HG03460 (cell line): ENCODE measurements around the gene DMPK.
A peak's percentile ranks its signal among the peaks of the same experiment; 100 is the strongest.
"Not testable (repeated sequence)": the region's sequence is repeated elsewhere in the genome, so short reads cannot be mapped to it uniquely, and the experiment has no call there.

ENCODE experiments used
- ATAC-seq: cut with Tn5 transposase; IDR thresholded peaks from one replicate; pipeline ENCODE4 v1.9.1; 2021; ENCODE audit not compliant: unreplicated experiment

The DMPK gene

DNA sequence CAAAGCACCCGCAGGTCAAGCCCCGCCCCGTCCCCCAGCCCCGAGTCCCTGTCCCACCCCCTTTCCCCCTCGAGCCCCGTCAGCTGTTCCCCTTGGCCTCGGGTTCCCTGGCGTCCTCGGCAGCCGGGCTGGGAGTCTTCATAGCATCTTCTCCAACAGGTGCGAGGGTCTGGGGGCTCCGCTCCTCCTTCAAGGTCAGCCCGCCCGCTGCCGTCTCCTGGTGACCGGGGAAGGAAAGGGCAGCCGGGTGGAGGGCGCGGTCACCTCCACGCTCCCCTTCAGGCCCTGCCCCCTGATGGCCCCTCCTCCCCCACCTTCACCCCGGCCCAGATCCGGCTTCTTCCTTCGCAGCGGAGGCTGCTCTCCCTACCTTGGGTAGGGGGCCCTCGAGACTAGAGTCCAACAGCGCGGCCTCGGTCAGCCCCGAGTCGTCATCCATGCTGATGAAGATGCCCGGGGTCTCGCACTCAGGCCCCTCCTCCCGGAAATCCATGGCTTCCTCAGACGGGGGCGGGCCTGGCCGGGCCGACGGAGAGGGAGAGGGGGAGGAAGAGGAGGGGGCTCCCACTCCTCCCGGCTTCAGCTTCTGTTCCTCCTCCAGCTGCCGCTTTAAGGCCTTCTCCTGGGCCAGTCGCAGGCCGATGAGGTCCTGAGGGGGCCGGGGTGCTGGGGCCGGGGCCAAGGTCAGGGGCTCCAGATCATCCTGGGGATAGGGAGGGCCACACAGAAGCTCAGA, 33.4 kb upstream of the DMPK start:
- ATAC-seq, result no peak

- no peak for ATAC-seq
Observed at GRCh38 chr19:45814851-45815480, 32.7 kb upstream of the DMPK start, which contains the start of gene RSPH6A. TSS of gene RSPH6A (minus strand) at chr19:45815308. CDS start at chr19:45815176, 132 bp downstream.

DNA sequence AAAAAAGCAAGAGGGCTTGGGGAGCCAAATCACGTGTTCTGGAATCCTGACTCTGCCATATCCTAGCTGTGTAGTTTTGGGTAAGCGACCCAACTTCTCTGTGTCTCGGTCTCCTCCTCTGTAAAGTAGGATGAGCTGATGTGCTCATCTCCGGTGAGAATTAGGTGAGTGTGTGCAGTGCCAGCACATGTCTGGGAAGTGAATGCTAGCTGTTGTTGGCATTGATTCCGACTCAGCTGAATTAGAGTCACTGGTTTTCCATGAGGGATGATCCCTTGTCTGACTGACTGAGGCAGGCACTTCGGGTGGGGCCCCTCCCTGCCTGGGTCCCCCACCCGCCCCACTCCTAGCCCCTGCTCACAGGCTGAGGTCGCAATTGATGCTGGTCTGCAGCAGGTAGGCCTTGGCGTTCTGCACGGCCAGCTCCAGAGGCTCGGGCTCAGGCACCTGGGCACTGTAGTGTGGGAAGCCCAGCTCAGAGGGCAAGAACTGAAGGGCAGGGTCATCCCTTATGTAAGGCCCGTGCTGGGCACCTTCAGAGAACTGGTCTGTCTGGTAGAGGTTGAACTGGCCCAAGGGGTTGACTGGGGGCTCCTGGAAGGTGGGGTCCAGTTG, 32.0 kb upstream of the DMPK start:
- ATAC-seq, result no peak

- ATAC-seq, result no peak
Observed at GRCh38 chr19:45812297-45812696, 30.0 kb upstream of the DMPK start.

DNA sequence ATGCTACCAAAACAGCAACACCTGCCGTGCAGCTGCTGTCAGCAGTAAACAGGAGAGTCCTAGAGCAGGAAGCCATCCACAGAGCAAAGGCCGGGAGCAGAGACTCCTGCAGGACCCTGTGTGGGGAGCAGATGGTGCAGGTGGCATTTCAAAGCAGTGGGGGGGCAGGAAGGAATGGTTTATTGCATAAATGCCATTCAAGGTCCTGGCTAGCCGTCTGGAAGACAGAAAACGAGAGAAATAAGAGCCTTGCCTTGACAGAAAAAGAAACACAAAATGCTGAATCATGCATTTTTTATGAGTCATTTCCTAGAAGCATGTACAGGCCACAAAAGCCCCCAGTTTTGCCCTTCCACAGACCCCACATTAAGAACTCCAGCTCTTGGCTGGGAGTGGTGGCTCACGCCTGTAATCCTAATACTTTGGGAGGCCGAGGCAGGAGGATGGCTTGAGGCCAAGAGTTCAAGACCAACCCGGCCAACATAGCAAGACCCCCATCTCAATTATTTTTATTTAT, 27.4 kb upstream of the DMPK start:
- no peak for ATAC-seq

- no peak for ATAC-seq
Observed at GRCh38 chr19:45805719-45806118, 23.4 kb upstream of the DMPK start.

DNA sequence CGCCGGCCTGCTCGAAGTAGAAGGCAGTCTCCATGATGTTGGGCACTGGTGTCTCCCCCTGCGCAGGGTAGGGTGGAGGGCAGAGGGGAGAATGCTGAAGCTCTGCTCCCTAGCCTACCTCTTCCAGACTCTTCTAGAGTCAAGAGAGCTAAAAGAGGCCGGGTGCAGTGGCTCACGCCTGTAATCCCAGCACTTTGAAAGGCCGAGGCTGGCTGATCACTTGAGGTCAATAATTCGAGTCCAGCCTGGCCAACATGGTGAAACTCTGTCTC, 22.6 kb upstream of the DMPK start:
- ATAC-seq, result no peak

DNA sequence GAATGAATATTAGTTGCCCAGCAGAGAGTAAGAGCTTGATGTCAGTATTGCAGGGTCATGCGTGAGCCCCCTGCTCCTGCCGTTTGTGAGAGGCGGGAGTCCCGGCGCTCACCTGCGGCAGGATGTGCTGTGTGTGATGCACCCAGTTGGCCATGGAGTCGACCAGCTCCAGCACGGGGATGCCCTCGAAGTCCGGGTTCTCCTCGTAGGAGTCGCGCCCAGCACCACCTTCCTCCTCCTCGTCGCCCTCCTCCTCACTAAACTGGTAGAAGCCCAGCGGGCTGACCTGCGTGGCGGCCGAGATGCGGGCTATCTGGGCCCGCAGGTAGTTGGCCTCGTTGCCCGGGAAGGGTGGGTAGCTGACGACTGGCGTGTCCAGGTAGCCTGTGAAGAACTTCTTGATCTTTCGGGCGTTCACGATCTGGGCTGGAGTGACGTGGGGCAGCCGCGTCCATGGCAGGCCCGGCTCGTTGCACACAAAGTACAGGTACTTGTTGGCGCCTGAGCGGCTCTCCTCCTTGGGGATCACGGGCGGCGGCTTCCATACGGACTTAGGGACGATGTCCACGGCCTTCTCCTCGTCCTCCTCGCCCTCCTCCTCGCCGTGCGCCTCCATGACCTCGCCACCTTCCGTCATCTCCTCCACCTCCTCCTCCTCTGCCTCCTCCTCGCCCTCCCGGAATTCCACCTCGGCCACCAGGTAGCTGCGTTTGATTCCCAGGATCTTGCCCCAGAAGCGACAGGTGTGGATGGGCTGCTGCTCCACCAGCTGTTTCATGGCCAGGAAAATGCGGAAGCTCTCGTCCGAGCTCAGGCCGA, 22.1 kb upstream of the DMPK start:
- ATAC-seq, result no peak

GRCh38 chr19:45801603-45802175, 19.4 kb upstream of the DMPK start:
- ATAC-seq, result no peak

GRCh38 chr19:45800070-45800553, 17.8 kb upstream of the DMPK start:
- no peak for ATAC-seq

GRCh38 chr19:45799541-45799940, 17.3 kb upstream of the DMPK start:
- ATAC-seq, result not testable (repeated sequence)

DNA sequence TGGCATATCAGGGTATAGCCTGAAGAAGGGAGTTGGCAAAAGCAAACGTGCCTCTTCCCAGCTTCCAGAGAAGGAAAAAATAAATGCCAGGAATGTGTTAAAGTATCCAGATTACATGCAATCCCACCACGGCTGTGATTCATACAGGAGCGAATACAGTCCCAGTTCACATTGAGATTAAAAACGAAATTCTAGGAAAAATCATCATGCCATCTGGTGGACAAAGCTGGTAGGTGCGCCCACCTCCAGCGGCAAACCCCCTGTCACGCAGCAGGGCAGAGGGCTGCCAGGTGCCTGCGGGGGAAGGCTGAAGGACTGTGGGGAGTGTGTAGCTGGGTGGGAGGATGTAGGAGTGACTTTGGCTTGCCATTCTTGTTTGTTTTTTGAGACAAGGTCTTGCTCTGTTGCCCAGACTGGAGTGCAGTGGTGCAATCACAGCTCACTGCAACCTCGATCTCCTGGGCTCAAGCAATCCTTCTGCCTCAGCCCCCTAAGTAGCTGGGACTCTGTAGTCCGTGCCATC, 16.8 kb upstream of the DMPK start:
- no peak for ATAC-seq

GRCh38 chr19:45794627-45795026, 12.3 kb upstream of the DMPK start:
- ATAC-seq, result no peak

GRCh38 chr19:45793876-45794275, 11.6 kb upstream of the DMPK start:
- ATAC-seq, result no peak

GRCh38 chr19:45793178-45793564, 10.9 kb upstream of the DMPK start:
- ATAC-seq, result no peak

DNA sequence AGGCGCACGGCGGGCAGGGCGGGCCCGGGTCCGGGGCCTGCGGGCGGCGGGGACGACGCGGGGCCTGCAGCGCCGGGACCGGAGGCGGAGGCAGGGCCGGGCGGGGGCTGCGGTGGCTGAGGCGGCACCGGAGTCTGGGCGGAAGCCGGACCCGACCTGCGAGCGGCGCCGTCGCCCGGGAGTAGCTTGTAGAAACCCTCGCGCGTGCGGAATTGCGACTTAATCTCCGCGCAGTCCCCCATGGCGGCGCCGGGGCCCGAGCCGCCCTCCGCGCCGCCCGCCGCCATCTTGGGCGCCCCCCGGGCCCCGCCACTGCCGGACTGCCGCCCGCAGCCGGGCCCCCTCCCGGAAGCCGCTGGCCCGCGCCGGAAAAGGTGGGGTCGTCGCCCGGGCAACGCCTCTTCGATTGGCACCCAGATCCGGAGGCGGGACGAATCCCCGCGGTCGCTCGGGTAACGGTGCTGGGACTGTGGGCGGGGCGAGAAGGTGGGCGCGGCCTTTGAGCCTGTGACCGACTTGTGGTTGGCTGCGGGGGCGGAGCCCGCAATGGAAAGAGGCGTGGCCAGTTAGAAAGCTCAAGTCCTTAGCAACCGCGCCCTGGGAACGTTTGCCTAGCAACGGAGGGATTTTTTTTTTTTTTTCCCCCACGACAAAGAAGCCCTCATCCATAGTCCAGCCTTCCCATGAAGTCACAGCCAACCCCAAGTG, 10.3 kb upstream of the DMPK start, which contains the start of gene DMWD:
Gene DMWD (minus strand): TSS at position 376 of the 708 bp plus-strand sequence. CDS start 89 bp downstream, at position 287.
- ATAC-seq, result peak; percentile 82

- peak; percentile 26 for ATAC-seq
Observed at GRCh38 chr19:45791744-45792469, 9.6 kb upstream of the DMPK start.

DNA sequence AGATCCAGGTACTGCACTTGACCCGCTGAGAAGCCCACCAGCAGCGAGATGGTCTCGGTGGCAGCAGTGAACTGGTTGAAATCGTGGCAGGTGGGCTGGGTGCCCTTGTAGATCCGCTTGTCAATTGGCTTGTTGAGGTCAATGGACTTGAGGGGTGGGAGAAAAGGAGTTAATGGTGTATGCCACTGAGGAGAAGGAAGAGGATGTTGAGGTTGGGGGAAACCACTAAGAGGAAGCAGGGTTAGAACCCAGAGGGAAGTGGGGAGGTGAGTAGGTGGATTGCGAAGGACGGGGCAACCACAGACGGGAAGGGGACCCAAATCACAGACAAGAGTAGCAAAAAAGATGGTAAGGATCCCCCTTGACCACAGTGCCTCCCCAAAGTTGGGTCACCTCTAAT, 8.7 kb upstream of the DMPK start:
- ATAC-seq, result no peak
